ENCODE results near the gene TENM4. TPM values are rescaled to one million over a fixed set of nuclear protein-coding genes. Genes with fewer than 3 reads are reported as not detected.

TENM4 gene
- total RNA-seq, 4 donors from 2014 or later = 16.8 to 158 (median 120) TPM

GRCh38 chr11:79209540-79210266 lies 231.1 kb downstream of the TENM4 start:
- no peaks in the 10 kb centered on the region for H3K9me3 ChIP-seq
- no peaks in the 10 kb centered on the region for H3K27me3 ChIP-seq
- no peaks in the 10 kb centered on the region for H3K4me1 ChIP-seq
- WGBS, 2 donors = 84 to 85% methylated on average over 6 of the region's 6 CpGs
- H3K4me3 ChIP-seq (replicated peaks in 1 of 3) = no peak overlapping the region
- DNase-seq = peak; percentile 68 to 79
- intact Hi-C loops (cut with DNase I) = no loop called here
- no peaks in the 10 kb centered on the region for H3K36me3 ChIP-seq
- no peak overlapping the region for H3K27ac ChIP-seq
- TF ChIP-seq CTCF (IDR thresholded peaks at IDR 0.05) (no peak), POLR2A (IDR thresholded peaks at IDR 0.05) (no peak)

GRCh38 chr11:79208126-79208525 lies 232.7 kb downstream of the TENM4 start:
- 90 to 92% methylated on average over 2 of the region's 2 CpGs for WGBS, 2 donors
- no peak overlapping the region for H3K4me3 ChIP-seq (replicated peaks in 1 of 3)
- H3K36me3 ChIP-seq = no peaks in the 10 kb centered on the region
- H3K27me3 ChIP-seq = no peaks in the 10 kb centered on the region
- no peaks in the 10 kb centered on the region for H3K9me3 ChIP-seq
- no peaks in the 10 kb centered on the region for H3K4me1 ChIP-seq
- H3K27ac ChIP-seq = no peak overlapping the region
- no peak for TF ChIP-seq CTCF (IDR thresholded peaks at IDR 0.05)
- no peak for TF ChIP-seq POLR2A (IDR thresholded peaks at IDR 0.05)
- intact Hi-C loops (cut with DNase I) = no loop called here
- no peak for DNase-seq

GRCh38 chr11:79206951-79207350 lies 233.9 kb downstream of the TENM4 start:
- Histone ChIP-seq H3K27me3 (no peaks in the 10 kb centered on the region), H3K9me3 (no peaks in the 10 kb centered on the region), H3K36me3 (no peaks in the 10 kb centered on the region), H3K4me1 (no peaks in the 10 kb centered on the region), H3K4me3 (replicated peaks in 1 of 3) (no peak overlapping the region), H3K27ac (no peak overlapping the region)
- TF ChIP-seq POLR2A (IDR thresholded peaks at IDR 0.05) (no peak), CTCF (IDR thresholded peaks at IDR 0.05) (no peak)
- intact Hi-C loops (cut with DNase I) = no loop called here
- DNase-seq = no peak
- WGBS, 2 donors = 71 to 74% methylated on average over 4 of the region's 4 CpGs

- no peak overlapping the region for H3K27ac ChIP-seq
- H3K27me3 ChIP-seq = no peaks in the 10 kb centered on the region
- TF ChIP-seq POLR2A (IDR thresholded peaks at IDR 0.05) (no peak), CTCF (IDR thresholded peaks at IDR 0.05) (no peak)
- intact Hi-C loops (cut with DNase I) = no loop called here
- no peaks in the 10 kb centered on the region for H3K36me3 ChIP-seq
- no peaks in the 10 kb centered on the region for H3K4me1 ChIP-seq
- 89 to 95% methylated on average over 1 of the region's 1 CpG for WGBS, 2 donors
- no peak overlapping the region for H3K4me3 ChIP-seq (replicated peaks in 1 of 3)
- no peak for DNase-seq
- no peaks in the 10 kb centered on the region for H3K9me3 ChIP-seq
Observed at GRCh38 chr11:79205786-79206185, 235.0 kb downstream of the TENM4 start.

GRCh38 chr11:79201677-79202347 lies 239.0 kb downstream of the TENM4 start:
- Histone ChIP-seq H3K27me3 (no peaks in the 10 kb centered on the region), H3K27ac (no peak overlapping the region), H3K4me1 (peaks cover 0 to 7% of the 10 kb centered on the region in 2 donors), H3K4me3 (replicated peaks in 1 of 3) (no peak overlapping the region), H3K36me3 (no peaks in the 10 kb centered on the region), H3K9me3 (no peaks in the 10 kb centered on the region)
- TF ChIP-seq CTCF (IDR thresholded peaks at IDR 0.05) (no peak), POLR2A (IDR thresholded peaks at IDR 0.05) (no peak)
- no peak for DNase-seq
- WGBS, 2 donors = 74 to 89% methylated on average over 3 of the region's 3 CpGs
- intact Hi-C loops (cut with DNase I) = no loop called here
